NK-92 treated with Interleukin-12 subunit alpha and Interleukin-12 subunit beta, amount 100 ng/mL, for 24 hours (cell line): ENCODE data around the gene PCDHGA8.
"Not testable (repeated sequence)": the region's sequence is repeated elsewhere in the genome, so short reads cannot be mapped to it uniquely, and the experiment has no call there.

Source experiments
- DNase-seq: peaks from one replicate; lab custom pipeline; 2025; lab: John Stamatoyannopoulos, UW

PCDHGA8 gene

DNA sequence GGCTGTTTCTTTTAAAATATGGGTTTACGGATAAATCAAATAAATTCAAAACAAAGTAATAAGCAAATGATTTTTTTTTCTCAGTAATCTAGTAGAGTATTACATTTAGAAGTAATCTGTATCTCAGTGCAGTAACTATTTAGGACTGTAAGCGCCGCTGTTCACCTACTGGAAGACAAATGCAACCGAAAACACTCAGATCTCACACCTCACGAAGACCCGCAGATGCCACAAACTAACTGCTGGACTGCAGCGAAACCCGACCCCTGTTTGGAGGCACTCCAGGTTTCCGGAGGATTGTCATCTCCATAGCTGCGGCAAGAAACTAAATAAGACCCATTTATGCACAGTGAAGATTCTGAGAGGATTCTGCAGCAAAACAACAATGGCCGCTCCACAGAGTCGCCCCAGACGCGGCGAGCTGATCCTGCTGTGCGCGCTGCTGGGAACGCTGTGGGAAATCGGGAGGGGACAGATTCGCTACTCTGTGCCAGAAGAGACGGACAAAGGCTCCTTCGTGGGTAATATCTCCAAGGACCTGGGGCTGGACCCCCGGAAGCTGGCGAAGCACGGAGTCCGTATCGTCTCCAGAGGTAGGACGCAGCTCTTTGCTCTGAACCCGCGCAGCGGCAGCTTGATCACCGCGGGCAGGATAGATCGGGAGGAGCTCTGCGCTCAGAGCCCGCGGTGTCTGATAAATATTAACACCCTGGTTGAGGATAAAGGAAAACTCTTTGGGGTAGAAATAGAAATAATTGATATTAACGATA lies at the start of gene PCDHGA8:
Gene PCDHGA8, plus strand, starts transcription at position 205 of the 770 bp plus-strand sequence. Its CDS starts 181 bp downstream, at position 386.
- DNase-seq, result no peak

- DNase-seq, result no peak
Measured at GRCh38 chr5:141342773-141343172, 49.7 kb upstream of the PCDHGA8 start.

DNA sequence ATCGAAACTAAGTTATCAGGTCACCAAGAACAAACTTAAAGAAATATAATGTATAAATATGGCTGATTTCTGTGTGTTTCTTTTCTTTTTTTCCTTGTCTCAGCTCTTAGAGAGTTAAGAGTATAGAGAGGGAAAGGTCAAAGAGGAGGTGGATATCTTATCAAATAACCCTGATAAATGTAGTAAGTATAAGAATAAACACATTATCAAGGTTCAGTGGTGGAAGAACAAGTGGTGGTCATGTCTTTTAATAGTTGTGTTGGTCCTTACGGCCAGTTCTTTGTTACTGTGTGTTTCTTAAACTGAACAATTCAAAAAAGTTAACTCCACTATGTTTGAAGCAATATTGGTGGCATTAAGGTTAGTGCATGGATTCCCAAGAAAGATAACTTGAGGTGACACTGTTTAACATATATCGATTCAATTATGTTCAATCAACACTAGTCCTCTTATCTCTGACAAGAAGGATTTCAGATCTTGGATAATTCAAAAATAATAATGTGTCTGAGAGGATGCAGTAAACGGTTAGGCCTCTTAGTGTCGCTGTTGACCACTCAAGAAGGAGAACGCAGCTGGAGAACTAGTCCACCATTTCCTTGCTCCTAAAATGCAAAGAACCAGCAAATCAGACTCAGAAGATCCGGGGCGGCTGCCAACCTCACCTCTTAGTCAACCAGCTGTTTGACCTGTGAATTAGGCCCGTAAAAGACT lies 49.0 kb upstream of the PCDHGA8 start, which contains the start of gene PCDHGA3:
Gene PCDHGA3, plus strand, starts transcription at position 588 of the 711 bp plus-strand sequence. CDS start 205 bp downstream, outside the sequence.
- DNase-seq, result no peak

DNA sequence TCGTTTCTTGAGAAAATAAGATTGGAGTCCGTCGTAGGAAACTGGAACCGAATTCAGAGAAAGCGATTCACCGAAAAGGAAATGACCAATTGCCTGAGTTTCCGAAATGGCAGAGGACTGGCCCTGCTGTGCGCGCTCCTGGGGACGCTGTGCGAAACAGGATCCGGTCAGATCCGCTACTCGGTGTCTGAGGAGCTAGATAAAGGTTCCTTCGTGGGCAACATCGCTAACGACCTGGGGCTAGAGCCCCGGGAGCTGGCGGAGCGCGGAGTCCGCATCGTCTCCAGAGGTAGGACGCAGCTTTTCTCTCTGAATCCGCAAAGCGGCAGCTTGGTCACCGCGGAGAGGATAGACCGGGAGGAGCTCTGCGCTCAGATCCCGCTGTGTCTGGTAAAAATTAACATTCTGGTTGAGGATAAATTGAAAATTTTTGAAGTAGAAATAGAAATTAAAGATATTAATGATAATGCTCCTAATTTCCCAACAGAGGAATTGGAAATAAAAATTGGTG lies 48.4 kb upstream of the PCDHGA8 start:
- DNase-seq, result no peak

- DNase-seq, result no peak
Measured at GRCh38 chr5:141345327-141345726, 47.1 kb upstream of the PCDHGA8 start.

DNA sequence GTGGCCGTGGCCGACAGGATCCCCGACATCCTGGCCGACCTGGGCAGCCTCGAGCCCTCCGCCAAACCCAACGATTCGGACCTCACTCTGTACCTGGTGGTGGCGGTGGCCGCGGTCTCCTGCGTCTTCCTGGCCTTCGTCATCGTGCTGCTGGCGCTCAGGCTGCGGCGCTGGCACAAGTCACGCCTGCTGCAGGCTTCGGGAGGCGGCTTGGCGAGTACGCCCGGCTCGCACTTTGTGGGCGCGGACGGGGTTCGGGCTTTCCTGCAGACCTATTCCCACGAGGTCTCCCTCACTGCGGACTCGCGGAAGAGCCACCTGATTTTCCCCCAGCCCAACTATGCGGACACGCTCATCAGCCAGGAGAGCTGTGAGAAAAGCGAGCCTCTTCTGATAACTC lies 46.4 kb upstream of the PCDHGA8 start:
- not testable (repeated sequence) for DNase-seq

DNA sequence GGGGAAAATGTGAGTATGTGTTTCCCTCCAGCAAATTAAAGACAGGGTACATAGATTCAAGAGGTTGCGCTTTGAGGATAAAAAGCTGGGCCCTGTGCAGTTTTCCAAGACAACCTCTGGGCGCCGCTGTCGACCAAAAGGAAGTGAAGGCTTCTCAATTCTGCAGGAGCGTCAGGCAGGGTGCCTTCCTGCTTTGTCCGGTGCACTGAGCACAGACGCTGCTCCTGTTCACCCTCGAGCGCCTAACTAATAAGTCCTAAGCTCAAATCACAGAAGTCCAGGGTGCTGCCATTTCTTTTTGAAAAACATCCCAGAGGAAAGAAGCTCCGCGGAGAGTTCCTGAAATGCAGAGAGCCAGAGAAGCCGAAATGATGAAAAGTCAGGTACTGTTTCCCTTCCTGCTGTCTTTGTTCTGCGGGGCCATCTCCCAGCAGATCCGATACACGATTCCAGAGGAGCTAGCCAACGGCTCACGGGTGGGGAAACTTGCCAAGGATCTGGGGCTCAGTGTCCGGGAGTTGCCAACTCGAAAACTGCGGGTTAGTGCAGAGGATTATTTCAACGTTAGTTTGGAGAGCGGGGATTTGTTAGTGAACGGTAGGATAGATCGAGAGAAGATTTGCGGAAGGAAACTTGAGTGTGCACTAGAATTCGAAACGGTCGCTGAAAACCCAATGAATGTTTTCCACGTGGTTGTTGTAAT lies 42.4 kb upstream of the PCDHGA8 start, which contains the start of gene PCDHGB1:
Gene PCDHGB1, plus strand, starts transcription at position 183 of the 703 bp plus-strand sequence. Its CDS starts 162 bp downstream, at position 345.
- peak; percentile 17 for DNase-seq

- DNase-seq, result no peak
Measured at GRCh38 chr5:141351591-141351990, 40.8 kb upstream of the PCDHGA8 start.

DNA sequence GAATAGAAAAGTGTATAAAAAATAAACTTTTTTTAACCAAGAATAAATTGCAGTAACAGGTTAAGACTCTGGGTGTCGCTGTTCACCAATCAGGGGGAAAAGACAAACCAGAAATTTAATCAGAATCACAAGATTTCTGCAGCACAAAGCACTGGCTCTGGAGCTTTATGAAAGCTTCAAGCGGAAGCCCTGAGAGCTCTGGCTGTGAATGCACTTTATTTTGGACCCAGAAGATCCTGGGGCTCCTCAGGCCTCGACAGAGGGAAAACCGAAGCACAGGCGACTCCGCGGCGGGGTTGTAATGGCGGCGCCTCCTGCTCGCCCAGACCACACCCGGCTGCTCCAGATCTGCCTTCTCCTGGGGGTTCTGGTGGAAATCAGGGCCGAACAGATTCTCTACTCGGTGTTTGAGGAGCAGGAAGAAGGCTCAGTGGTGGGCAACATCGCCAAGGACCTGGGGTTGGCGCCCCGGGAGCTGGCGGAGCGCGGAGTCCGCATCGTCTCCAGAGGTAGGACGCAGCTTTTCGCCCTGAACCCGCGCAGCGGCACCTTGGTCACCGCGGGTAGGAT lies 37.4 kb upstream of the PCDHGA8 start, which contains the start of gene PCDHGA4:
Gene PCDHGA4, plus strand, starts transcription at position 122 of the 570 bp plus-strand sequence. Its CDS starts 87 bp downstream, at position 209.
- no peak for DNase-seq

- DNase-seq, result no peak
Measured at GRCh38 chr5:141355641-141356040, 36.8 kb upstream of the PCDHGA8 start.

DNA sequence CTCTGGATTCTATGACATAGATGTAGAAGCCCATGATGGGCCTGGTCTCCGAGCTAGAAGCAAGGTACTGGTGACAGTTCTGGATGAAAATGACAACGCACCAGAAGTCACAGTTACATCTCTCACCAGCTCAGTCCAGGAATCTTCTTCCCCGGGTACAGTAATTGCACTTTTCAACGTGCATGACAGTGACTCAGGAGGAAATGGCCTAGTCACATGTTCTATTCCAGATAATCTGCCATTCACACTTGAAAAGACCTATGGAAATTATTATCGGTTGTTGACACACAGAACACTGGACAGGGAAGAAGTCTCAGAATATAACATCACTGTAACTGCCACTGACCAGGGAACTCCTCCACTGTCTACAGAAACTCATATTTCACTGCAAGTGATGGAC lies 36.3 kb upstream of the PCDHGA8 start:
- DNase-seq, result no peak

DNA sequence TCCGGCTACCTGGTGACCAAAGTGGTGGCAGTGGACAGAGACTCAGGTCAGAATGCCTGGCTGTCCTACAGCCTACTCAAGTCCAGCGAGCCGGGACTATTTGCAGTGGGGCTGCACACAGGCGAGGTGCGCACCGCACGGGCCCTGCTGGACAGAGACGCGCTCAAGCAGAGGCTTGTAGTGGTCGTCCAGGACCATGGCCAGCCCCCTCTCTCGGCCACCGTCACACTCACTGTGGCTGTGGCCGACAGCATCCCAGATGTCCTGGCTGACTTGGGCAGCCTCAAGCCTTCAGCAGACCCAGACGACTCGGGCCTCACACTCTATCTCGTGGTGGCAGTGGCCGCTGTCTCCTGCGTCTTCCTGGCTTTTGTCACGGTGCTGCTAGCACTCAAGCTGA lies 35.5 kb upstream of the PCDHGA8 start:
- DNase-seq, result no peak

DNA sequence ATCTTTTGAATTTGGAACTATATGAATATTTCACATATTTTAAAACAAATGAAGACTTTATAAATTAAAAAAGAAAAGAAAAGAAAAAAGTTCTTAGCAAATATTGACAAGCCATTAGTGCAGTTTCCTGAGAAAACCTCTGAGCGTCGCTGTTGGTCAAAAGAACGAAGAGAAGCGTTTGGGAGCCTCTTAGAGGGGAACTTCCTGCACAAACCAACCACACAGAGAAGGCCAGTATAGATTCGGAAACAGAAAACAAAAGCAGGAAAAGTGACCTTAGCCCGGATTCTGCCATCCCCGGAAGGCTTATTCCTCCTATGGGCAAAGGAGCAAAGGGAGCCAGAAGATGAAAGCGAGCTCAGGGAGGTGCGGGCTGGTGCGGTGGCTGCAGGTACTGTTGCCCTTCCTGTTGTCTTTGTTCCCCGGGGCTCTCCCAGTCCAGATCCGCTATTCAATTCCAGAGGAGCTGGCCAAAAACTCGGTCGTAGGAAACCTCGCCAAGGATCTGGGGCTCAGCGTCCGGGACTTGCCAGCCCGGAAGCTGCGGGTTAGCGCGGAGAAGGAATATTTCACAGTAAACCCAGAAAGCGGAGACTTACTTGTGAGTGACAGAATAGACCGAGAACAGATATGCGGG lies 32.5 kb upstream of the PCDHGA8 start, which contains the start of gene PCDHGB2:
Gene PCDHGB2, plus strand, starts transcription at position 205 of the 637 bp plus-strand sequence. Its CDS starts 142 bp downstream, at position 347.
- no peak for DNase-seq

DNA sequence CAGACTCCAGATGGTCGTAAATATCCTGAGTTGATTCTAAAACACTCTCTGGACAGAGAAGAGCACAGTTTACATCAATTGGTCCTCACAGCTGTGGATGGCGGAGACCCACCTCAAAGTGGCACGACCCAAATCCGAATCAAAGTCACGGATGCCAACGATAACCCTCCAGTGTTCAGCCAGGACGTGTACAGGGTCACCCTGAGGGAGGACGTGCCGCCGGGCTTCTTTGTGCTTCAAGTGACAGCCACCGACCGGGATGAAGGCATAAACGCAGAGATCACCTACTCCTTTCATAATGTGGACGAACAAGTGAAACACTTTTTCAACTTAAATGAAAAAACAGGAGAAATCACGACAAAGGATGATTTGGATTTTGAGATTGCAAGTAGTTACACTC lies 31.7 kb upstream of the PCDHGA8 start:
- no peak for DNase-seq

DNA sequence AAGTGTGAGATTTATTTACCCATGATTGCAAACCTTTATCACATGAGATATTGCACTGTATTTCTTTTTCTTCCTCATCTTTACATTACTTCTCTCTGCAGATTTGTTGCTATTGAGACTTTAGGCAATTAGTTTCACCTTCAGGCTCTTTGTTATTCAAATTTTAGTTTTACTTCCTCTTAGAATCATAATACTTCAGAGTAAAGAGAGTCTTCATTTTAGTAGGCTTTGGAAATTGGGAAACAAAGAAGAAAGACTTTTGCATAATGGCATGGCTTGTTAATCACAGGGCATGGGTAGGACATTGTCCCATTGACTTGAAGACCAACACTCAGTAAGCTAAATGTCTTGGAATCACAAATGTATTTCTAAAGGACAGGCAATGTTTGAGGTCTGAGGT lies 29.7 kb upstream of the PCDHGA8 start:
- DNase-seq, result no peak

- no peak for DNase-seq
Measured at GRCh38 chr5:141363952-141364660, 28.3 kb upstream of the PCDHGA8 start, which contains the start of gene PCDHGA5. Gene PCDHGA5 (plus strand): TSS chr5:141364162. CDS start chr5:141364331, 169 bp downstream.

- DNase-seq, result no peak
Measured at GRCh38 chr5:141366016-141366896, 26.2 kb upstream of the PCDHGA8 start.

- no peak for DNase-seq
Measured at GRCh38 chr5:141369994-141370848, 22.2 kb upstream of the PCDHGA8 start, which contains the start of gene PCDHGB3. Gene PCDHGB3 (plus strand): TSS chr5:141370242. CDS start chr5:141370395, 153 bp downstream.
